AG09309 (cell line): ENCODE data around the gene PTRH2.
A peak's percentile ranks its signal among the peaks of the same experiment; 100 is the strongest.
"Not testable (repeated sequence)": the region's sequence is repeated elsewhere in the genome, so short reads cannot be mapped to it uniquely, and the experiment has no call there.

Experiments used
- DNase-seq: peaks from one replicate; pipeline ENCODE4 v3.0.0-alpha.2; 2010; ENCODE audit warnings: low read depth
- H3K4me3 ChIP-seq: 2 replicates; pipeline ENCODE4 v1.5.1; 2011; ENCODE audit warnings: mild to moderate bottlenecking, low read depth, low read length, moderate library complexity; ENCODE audit not compliant: control insufficient read depth
- CTCF ChIP-seq: IDR thresholded peaks from 2 replicates; pipeline ENCODE4 v1.5.1; 2011; ENCODE audit warnings: mild to moderate bottlenecking, low read depth, low read length, inconsistent platforms; ENCODE audit not compliant: insufficient read depth, control insufficient read depth; ENCODE audit errors: missing control alignments

Gene PTRH2

DNA sequence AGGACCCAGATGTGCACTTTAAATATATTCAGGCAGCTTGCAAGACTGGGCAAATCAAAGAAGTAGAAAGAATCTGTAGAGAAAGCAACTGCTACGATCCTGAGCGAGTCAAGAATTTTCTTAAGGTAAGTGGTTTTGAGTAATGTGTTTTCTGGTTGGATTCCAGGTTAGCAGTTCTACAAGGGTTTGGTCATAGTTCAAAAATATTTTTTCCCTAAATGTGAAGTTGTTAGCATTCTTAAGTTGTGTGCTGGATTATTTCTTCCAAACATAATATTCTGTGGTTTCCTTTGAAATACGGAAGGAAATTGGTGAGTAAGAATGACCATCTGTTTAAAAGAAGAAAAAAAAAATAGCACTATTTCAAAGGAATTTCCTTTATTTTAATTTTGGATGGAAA, 38.4 kb downstream of the PTRH2 start:
- no peak overlapping the region for H3K4me3 ChIP-seq
- peak; percentile 87 for DNase-seq
- TF ChIP-seq CTCF: no peak

- H3K4me3 ChIP-seq: no peak overlapping the region
- no peak for TF ChIP-seq CTCF
- no peak for DNase-seq
Observed at GRCh38 chr17:59666235-59666634, 41.0 kb downstream of the PTRH2 start.

GRCh38 chr17:59656624-59657023, 50.6 kb downstream of the PTRH2 start:
- H3K4me3 ChIP-seq: not testable (repeated sequence)
- DNase-seq: peak; percentile 64

DNA sequence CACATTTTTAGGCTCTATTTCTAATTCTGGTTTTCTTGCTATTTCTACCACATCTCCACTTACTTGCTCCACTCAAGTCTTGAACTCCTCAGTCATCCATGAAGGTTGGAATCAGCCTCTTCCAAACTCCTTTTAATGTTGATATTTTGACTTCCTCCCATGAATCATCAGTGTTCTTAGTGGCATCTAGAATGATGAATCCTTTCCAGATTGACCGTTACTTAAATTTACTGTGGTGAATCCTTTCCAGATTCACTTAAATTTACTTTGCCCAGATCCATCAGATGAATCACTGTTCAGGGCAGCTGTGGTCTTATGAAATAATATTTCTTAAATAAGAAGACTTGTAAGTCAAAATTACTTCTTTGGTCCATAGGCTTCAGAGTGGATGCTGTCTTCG, 55.1 kb downstream of the PTRH2 start:
- H3K4me3 ChIP-seq: no peak overlapping the region
- TF ChIP-seq CTCF: no peak
- peak; percentile 67 for DNase-seq

- no peak for TF ChIP-seq CTCF
- no peak for DNase-seq
- no peak overlapping the region for H3K4me3 ChIP-seq
Observed at GRCh38 chr17:59651346-59651745, 55.9 kb downstream of the PTRH2 start.

DNA sequence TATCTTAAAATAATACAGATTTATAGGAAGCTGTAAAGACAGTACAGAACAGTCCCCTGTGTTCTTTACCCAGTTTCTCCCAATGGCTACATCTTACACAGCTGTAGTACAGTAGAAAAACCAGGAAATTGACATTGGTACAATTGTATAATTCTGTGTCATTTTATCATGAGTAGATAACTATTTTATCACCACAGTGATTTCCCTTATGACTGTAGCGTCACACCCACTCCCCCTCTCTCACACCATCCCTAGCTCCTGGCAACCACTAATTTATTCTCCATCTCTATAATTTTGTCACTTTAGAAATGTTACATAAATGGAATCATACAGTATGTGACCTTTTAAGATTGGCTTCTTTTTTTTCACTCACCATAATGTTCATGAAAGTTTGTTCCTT, 56.6 kb downstream of the PTRH2 start:
- H3K4me3 ChIP-seq: no peak overlapping the region
- DNase-seq: no peak
- TF ChIP-seq CTCF: no peak

DNA sequence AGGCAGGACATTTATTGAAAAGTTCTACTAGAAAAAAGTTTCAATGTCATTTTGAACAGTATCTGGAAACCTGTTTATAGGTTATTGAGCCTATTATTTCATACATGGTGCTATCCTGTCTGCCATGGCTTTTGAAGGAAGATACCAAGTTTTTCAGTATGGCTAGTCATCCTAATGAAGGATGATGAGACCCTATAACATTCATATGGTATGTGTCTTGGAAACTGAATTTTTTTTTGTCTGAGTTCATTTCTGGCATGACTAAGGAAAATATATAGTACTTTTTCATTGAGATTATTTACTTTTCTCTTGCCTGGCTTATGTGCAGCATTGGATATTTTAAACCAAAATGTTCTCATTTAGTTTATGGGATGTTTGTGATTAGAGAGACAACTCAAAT, 57.3 kb downstream of the PTRH2 start:
- no peak for DNase-seq
- no peak for TF ChIP-seq CTCF

More for the DNA sequence above, 57.3 kb downstream of the PTRH2 start:
- no peak overlapping the region for H3K4me3 ChIP-seq
